Measurements from ENCODE around the gene CER1.

GRCh38 chr9:14746626-14747025, 24.1 kb upstream of the CER1 start:
- TF ChIP-seq CTCF (IDR thresholded peaks at IDR 0.05) (no peak), ZFX (IDR thresholded peaks at IDR 0.05; ENCODE audit: borderline replicate concordance) (no peak)

Data from 22Rv1 (cell line).